Measurements from ENCODE around the gene PRKAR2B.

Gene PRKAR2B

GRCh38 chr7:107014387-107015023 lies 30.0 kb upstream of the PRKAR2B start:
- H3K9me3 ChIP-seq (ENCODE audit: control insufficient read depth, low read length), result no peaks in the 10 kb centered on the region
- no peaks in the 10 kb centered on the region for H3K36me3 ChIP-seq (ENCODE audit: control insufficient read depth, insufficient read depth, low read length)
- no peak overlapping the region for H3K9ac ChIP-seq (ENCODE audit: low read length)
- H3K27me3 ChIP-seq (ENCODE audit: control insufficient read depth, insufficient read depth, low read length), result no peaks in the 10 kb centered on the region
- H3K4me3 ChIP-seq (ENCODE audit: low read length), result no peak overlapping the region
- no peaks in the 10 kb centered on the region for H3K4me1 ChIP-seq (ENCODE audit: control insufficient read depth, insufficient read depth, low read length)

GRCh38 chr7:107016312-107016711 lies 28.2 kb upstream of the PRKAR2B start:
- no peaks in the 10 kb centered on the region for H3K9me3 ChIP-seq (ENCODE audit: control insufficient read depth, low read length)
- H3K9ac ChIP-seq (ENCODE audit: low read length), result no peak overlapping the region
- no peaks in the 10 kb centered on the region for H3K27me3 ChIP-seq (ENCODE audit: control insufficient read depth, insufficient read depth, low read length)
- no peaks in the 10 kb centered on the region for H3K4me1 ChIP-seq (ENCODE audit: control insufficient read depth, insufficient read depth, low read length)
- H3K4me3 ChIP-seq (ENCODE audit: low read length), result no peak overlapping the region
- H3K36me3 ChIP-seq (ENCODE audit: control insufficient read depth, insufficient read depth, low read length), result no peaks in the 10 kb centered on the region

- H3K9me3 ChIP-seq (ENCODE audit: control insufficient read depth, low read length), result no peaks in the 10 kb centered on the region
Measured at GRCh38 chr7:107017965-107018719, 26.4 kb upstream of the PRKAR2B start.

GRCh38 chr7:107020400-107020799 lies 24.1 kb upstream of the PRKAR2B start:
- no peaks in the 10 kb centered on the region for H3K36me3 ChIP-seq (ENCODE audit: control insufficient read depth, insufficient read depth, low read length)
- H3K4me3 ChIP-seq (ENCODE audit: low read length), result no peak overlapping the region
- no peaks in the 10 kb centered on the region for H3K4me1 ChIP-seq (ENCODE audit: control insufficient read depth, insufficient read depth, low read length)
- no peak overlapping the region for H3K9ac ChIP-seq (ENCODE audit: low read length)
- H3K9me3 ChIP-seq (ENCODE audit: control insufficient read depth, low read length), result no peaks in the 10 kb centered on the region
- H3K27me3 ChIP-seq (ENCODE audit: control insufficient read depth, insufficient read depth, low read length), result no peaks in the 10 kb centered on the region

More at GRCh38 chr7:107017965-107018719, 26.4 kb upstream of the PRKAR2B start:
- H3K4me3 ChIP-seq (ENCODE audit: low read length), result no peak overlapping the region
- H3K4me1 ChIP-seq (ENCODE audit: control insufficient read depth, insufficient read depth, low read length), result no peaks in the 10 kb centered on the region
- no peak overlapping the region for H3K9ac ChIP-seq (ENCODE audit: low read length)
- H3K36me3 ChIP-seq (ENCODE audit: control insufficient read depth, insufficient read depth, low read length), result no peaks in the 10 kb centered on the region
- H3K27me3 ChIP-seq (ENCODE audit: control insufficient read depth, insufficient read depth, low read length), result no peaks in the 10 kb centered on the region

GRCh38 chr7:107021600-107021999 lies 22.9 kb upstream of the PRKAR2B start:
- Histone ChIP-seq H3K4me3 (ENCODE audit: low read length) (no peak overlapping the region), H3K36me3 (ENCODE audit: control insufficient read depth, insufficient read depth, low read length) (no peaks in the 10 kb centered on the region), H3K9me3 (ENCODE audit: control insufficient read depth, low read length) (no peaks in the 10 kb centered on the region), H3K4me1 (ENCODE audit: control insufficient read depth, insufficient read depth, low read length) (no peaks in the 10 kb centered on the region), H3K27me3 (ENCODE audit: control insufficient read depth, insufficient read depth, low read length) (no peaks in the 10 kb centered on the region), H3K9ac (ENCODE audit: low read length) (no peak overlapping the region)

GRCh38 chr7:107023522-107024151 lies 20.9 kb upstream of the PRKAR2B start:
- Histone ChIP-seq H3K9me3 (ENCODE audit: control insufficient read depth, low read length) (no peaks in the 10 kb centered on the region), H3K9ac (ENCODE audit: low read length) (no peak overlapping the region)

GRCh38 chr7:107024906-107025305 lies 19.6 kb upstream of the PRKAR2B start:
- no peaks in the 10 kb centered on the region for H3K27me3 ChIP-seq (ENCODE audit: control insufficient read depth, insufficient read depth, low read length)
- H3K9me3 ChIP-seq (ENCODE audit: control insufficient read depth, low read length), result no peaks in the 10 kb centered on the region
- no peaks in the 10 kb centered on the region for H3K36me3 ChIP-seq (ENCODE audit: control insufficient read depth, insufficient read depth, low read length)
- H3K9ac ChIP-seq (ENCODE audit: low read length), result no peak overlapping the region
- H3K4me1 ChIP-seq (ENCODE audit: control insufficient read depth, insufficient read depth, low read length), result no peaks in the 10 kb centered on the region
- no peak overlapping the region for H3K4me3 ChIP-seq (ENCODE audit: low read length)

More at GRCh38 chr7:107023522-107024151, 20.9 kb upstream of the PRKAR2B start:
- H3K4me3 ChIP-seq (ENCODE audit: low read length), result no peak overlapping the region
- H3K36me3 ChIP-seq (ENCODE audit: control insufficient read depth, insufficient read depth, low read length), result no peaks in the 10 kb centered on the region
- no peaks in the 10 kb centered on the region for H3K27me3 ChIP-seq (ENCODE audit: control insufficient read depth, insufficient read depth, low read length)
- H3K4me1 ChIP-seq (ENCODE audit: control insufficient read depth, insufficient read depth, low read length), result no peaks in the 10 kb centered on the region

GRCh38 chr7:107025449-107026103 lies 18.9 kb upstream of the PRKAR2B start:
- Histone ChIP-seq H3K27me3 (ENCODE audit: control insufficient read depth, insufficient read depth, low read length) (no peaks in the 10 kb centered on the region), H3K36me3 (ENCODE audit: control insufficient read depth, insufficient read depth, low read length) (no peaks in the 10 kb centered on the region), H3K9me3 (ENCODE audit: control insufficient read depth, low read length) (no peaks in the 10 kb centered on the region), H3K4me1 (ENCODE audit: control insufficient read depth, insufficient read depth, low read length) (no peaks in the 10 kb centered on the region), H3K4me3 (ENCODE audit: low read length) (no peak overlapping the region), H3K9ac (ENCODE audit: low read length) (no peak overlapping the region)

GRCh38 chr7:107026166-107026565 lies 18.3 kb upstream of the PRKAR2B start:
- no peaks in the 10 kb centered on the region for H3K27me3 ChIP-seq (ENCODE audit: control insufficient read depth, insufficient read depth, low read length)
- no peak overlapping the region for H3K9ac ChIP-seq (ENCODE audit: low read length)
- no peaks in the 10 kb centered on the region for H3K36me3 ChIP-seq (ENCODE audit: control insufficient read depth, insufficient read depth, low read length)
- no peaks in the 10 kb centered on the region for H3K9me3 ChIP-seq (ENCODE audit: control insufficient read depth, low read length)
- H3K4me3 ChIP-seq (ENCODE audit: low read length), result no peak overlapping the region
- no peaks in the 10 kb centered on the region for H3K4me1 ChIP-seq (ENCODE audit: control insufficient read depth, insufficient read depth, low read length)

- Histone ChIP-seq H3K4me1 (ENCODE audit: control insufficient read depth, insufficient read depth, low read length) (no peaks in the 10 kb centered on the region), H3K9ac (ENCODE audit: low read length) (no peak overlapping the region), H3K36me3 (ENCODE audit: control insufficient read depth, insufficient read depth, low read length) (no peaks in the 10 kb centered on the region), H3K27me3 (ENCODE audit: control insufficient read depth, insufficient read depth, low read length) (no peaks in the 10 kb centered on the region), H3K9me3 (ENCODE audit: control insufficient read depth, low read length) (no peaks in the 10 kb centered on the region), H3K4me3 (ENCODE audit: low read length) (no peak overlapping the region)
Measured at GRCh38 chr7:107027208-107027607, 17.3 kb upstream of the PRKAR2B start.

GRCh38 chr7:107029061-107029763 lies 15.3 kb upstream of the PRKAR2B start:
- no peaks in the 10 kb centered on the region for H3K36me3 ChIP-seq (ENCODE audit: control insufficient read depth, insufficient read depth, low read length)
- H3K4me1 ChIP-seq (ENCODE audit: control insufficient read depth, insufficient read depth, low read length), result no peaks in the 10 kb centered on the region
- H3K4me3 ChIP-seq (ENCODE audit: low read length), result no peak overlapping the region
- no peaks in the 10 kb centered on the region for H3K9me3 ChIP-seq (ENCODE audit: control insufficient read depth, low read length)
- H3K9ac ChIP-seq (ENCODE audit: low read length), result no peak overlapping the region
- no peaks in the 10 kb centered on the region for H3K27me3 ChIP-seq (ENCODE audit: control insufficient read depth, insufficient read depth, low read length)
